Caki2 (cell line): Measurements from ENCODE around the gene SLC25A25. TPM values are rescaled to one million over a fixed set of nuclear protein-coding genes. Genes with fewer than 3 reads are reported as not detected.
"Not testable (repeated sequence)": the region's sequence is repeated elsewhere in the genome, so short reads cannot be mapped to it uniquely, and the experiment has no call there.

Experiments
- DNase-seq: peaks from one replicate; pipeline ENCODE4 v3.0.0-alpha.2; 2015; ENCODE audit warnings: low read depth
- in situ Hi-C: cut with HindIII; loops from 2 replicates; pipeline ENCODE4 v1.10.0; 2016; ENCODE audit warnings: low sequenced_read_pairs, low pct_unique_long_range_greater_than_20kb, mixed read lengths
- total RNA-seq: library from RNA; depleted of rRNA; stranded (reverse); fragments of >200 nt; shearing (Covaris generic); gene quantifications from 2 replicates; pipeline ENCODE4 v1.2.3, GENCODE V29; 2014; ENCODE audit warnings: low replicate concordance; rRNA removed

Gene SLC25A25
- total RNA-seq = 5.0 and 14.5 TPM in 2 replicates

GRCh38 chr9:128067645-128068385 lies at the start of gene SLC25A25:
SLC25A25 (plus strand) TSS chr9:128068232; CDS start chr9:128068320, 88 bp downstream.
- peak; percentile 99 for DNase-seq
- in situ Hi-C loops = no loop called here

DNA sequence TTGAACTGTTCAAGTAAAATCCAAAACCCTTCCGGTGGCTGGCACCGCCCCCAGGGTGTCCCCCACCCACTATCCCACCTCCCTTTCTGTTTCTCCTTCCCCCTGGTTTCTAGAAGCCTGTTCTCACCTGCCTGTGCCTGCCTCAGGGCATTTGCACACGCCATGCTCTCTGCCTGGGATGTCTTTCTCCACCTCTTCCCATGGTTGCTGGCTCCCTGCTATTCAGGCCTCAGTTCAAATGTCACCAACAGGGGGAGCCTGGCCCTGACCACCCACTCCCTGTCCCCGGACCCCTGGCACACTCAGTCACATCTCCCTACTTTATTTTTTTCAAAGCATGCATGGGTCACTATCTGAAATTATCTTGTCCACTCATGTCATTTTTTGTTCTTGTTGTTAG lies 47.3 kb upstream of the SLC25A25 start:
- no peak for DNase-seq
- in situ Hi-C loops = no loop called here

DNA sequence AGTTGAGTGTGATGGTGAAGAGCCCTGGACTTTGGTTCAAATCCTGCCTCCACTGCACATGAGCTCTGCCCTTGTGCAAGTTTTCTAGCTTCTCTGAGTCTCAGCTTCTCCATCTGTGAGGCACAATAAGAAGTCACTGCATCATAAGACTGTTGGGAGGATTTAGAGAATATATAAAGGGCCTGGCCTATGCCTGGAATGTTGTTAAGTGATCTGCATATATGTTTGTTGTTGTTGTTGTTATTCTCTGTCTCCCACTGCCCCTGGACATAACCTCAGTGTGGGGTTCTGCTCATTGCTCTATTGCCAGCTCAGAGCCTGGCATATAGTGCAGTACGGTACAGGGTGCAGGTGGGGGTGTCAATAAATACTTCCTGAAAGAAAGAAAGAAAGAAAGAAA lies 46.9 kb upstream of the SLC25A25 start:
- DNase-seq = no peak
- in situ Hi-C loops = no loop called here

GRCh38 chr9:128022886-128023285 lies 45.1 kb upstream of the SLC25A25 start:
- in situ Hi-C loops = no loop called here
- no peak for DNase-seq

GRCh38 chr9:128023671-128024070 lies 44.4 kb upstream of the SLC25A25 start:
- in situ Hi-C loops = not testable (repeated sequence)
- peak; percentile 61 for DNase-seq

- in situ Hi-C loops = no loop called here
- no peak for DNase-seq
These were observed 43.2 kb upstream of the SLC25A25 start for GRCh38 chr9:128024761-128025308.

GRCh38 chr9:128025736-128026135 lies 42.3 kb upstream of the SLC25A25 start:
- in situ Hi-C loops = no loop called here

DNA sequence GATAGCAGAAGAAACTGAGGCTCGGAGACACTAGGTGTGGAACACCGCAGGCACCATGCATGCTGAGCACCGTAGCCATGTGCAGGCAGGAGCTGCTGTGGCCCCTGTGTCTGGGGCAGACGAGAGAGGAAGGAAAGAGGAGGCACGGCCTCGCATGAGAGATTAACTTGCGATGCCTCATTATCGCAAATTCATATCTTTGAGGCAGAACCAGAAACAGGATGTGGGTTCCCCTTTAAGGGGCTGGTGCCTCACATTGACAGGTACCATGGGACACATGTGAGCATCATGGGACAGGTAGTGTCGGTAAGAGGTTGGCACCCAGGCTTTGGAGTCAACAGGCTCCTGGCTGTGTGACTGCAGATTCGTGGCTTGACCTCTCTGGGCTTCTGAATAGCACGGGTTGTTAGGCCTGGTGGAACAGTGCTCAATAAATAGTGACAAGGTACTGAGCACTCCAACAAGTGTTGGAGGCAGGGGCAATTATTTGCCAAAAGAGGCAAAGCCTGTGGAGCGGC lies 41.7 kb upstream of the SLC25A25 start:
- in situ Hi-C loops = no loop called here
- DNase-seq = no peak

More at GRCh38 chr9:128025736-128026135, 42.3 kb upstream of the SLC25A25 start:
- DNase-seq = no peak

DNA sequence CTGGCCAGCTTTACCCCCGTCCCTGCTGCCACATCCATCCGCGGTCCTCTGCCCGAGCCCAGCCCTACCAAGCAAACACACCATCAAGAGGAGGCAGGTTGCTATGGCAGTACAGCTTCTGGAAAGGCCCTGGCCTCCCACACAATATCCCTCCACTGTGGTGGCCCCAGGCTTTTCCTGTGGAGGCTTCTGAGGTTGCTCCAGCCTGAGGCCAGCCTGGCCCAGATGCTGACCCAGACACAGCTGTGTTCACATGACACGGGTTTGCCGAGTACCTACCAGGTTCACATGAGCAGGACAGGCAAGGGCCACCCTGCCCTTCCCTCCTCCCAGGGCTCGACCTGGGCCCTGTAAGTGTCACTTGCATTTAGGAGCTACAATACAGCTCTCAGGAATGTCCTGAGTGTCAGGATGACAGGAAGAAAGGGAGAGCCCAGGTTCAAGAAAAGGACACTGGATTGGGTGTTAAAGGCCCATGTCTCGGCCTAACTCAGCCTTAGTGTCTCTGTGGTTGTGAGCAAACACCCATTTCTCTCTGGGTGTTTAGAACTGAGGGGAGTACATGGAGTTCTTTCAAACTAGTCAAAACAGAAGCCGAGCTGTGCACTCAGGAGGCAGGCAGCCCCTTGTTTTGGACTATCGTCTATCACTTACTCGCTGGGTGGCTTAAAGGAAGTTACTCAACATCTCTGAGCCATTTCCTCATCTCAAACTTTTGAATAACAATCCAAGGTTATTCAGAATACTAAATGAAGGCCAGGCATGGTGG lies 41.1 kb upstream of the SLC25A25 start:
- in situ Hi-C loops = no loop called here

GRCh38 chr9:128027705-128028104 lies 40.3 kb upstream of the SLC25A25 start:
- no peak for DNase-seq
- in situ Hi-C loops = no loop called here

More for the DNA sequence above, 41.1 kb upstream of the SLC25A25 start:
- DNase-seq = no peak

DNA sequence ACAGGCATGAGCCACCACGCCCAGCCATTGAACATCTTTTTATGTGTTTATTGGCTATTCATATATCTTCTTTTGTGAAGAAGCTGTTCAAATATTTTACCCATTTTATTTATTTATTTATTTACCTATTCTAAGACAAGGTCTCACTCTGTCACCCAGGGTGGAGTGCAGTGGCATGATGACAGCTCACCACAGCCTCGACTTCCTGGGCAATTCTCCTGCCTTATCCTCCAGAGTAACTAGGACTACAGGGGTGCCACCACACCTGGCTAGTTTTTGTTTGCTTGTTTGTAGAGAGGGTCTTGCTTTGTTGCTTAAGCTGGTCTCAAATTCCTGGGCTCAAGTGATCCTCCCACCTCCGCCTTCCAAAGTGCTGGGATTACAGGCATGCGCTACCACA lies 34.4 kb upstream of the SLC25A25 start:
- no peak for DNase-seq
- in situ Hi-C loops = no loop called here

GRCh38 chr9:128034821-128035652 lies 33.0 kb upstream of the SLC25A25 start:
- in situ Hi-C loops = no loop called here
- DNase-seq = peak; percentile 83

GRCh38 chr9:128036522-128036921 lies 31.5 kb upstream of the SLC25A25 start:
- in situ Hi-C loops, DNase-seq: not testable (repeated sequence)

DNA sequence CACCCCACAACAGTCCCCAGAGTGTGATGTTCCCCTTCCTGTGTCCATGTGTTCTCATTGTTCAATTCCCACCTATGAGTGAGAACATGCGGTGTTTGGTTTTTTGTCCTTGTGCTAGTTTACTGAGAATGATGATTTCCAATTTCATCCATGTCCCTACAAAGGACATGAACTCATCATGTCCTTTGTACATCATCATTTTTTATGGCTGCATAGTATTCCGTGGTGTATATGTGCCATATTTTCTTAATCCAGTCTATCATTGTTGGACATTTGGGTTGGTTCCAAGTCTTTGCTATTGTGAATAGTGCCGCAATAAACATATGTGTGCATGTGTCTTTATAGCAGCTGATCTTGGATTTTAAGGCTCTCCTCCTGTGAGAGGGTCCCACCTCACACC lies 27.2 kb upstream of the SLC25A25 start:
- in situ Hi-C loops = not testable (repeated sequence)

GRCh38 chr9:128042043-128042442 lies 26.0 kb upstream of the SLC25A25 start:
- in situ Hi-C loops = no loop called here
- no peak for DNase-seq

More for the DNA sequence above, 27.2 kb upstream of the SLC25A25 start:
- not testable (repeated sequence) for DNase-seq

DNA sequence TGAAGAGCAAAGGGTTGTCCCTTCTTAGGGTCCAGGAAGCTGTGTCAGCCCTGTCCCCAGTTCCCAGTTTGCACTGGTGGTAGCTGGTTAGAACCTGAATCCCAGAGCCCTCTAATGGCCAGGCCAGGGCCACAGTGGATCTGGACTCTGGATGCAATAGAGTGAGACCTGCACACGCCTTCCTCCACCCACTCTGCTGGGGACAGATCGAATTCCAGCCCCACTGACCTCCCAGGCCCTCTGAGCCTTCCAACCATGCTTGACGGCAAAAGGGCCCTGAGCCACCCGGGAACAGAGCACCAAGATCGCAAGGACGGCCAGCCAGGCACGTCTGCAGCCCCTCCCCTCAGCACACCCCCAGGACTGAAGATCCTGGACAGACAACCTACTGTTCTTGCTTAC lies 24.6 kb upstream of the SLC25A25 start:
- DNase-seq = peak; percentile 49
- in situ Hi-C loops = no loop called here

DNA sequence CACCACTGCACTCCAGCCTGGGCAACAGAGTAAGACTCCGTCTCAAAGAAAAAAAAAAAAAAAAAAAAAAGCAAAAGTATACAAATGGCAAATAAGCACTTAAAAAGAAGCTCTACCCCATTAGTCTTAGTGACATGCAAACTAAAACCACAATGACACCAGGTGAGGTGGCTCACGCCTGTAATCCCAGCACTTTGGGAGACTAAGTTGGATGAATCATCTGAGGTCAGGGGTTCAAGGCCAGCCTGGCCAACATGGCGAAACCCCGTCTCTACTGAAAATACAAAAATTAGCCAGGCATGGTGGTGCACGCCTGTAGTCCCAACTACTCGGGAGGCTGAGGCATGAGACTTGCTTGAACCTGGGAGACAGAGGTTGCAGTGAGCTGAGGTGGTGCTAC lies 22.6 kb upstream of the SLC25A25 start:
- DNase-seq, in situ Hi-C loops: not testable (repeated sequence)

DNA sequence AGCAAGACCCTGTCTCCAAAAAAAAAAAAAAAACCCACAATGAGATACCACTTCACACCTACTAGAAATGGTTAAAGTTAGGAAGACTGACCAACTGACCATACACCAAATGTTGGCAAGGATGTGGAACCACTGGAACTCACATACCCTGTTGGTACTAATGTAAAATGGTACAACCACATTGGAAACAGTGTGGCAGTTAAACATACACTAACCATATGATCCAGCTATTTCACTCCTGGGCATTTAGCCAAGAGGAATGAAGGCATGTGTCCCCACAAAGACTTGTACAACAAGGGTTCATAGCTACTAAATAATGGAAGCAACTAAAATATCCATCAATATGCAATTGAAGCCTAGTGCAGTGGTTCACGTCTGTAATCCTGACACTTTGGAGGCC lies 22.2 kb upstream of the SLC25A25 start:
- no peak for DNase-seq
- in situ Hi-C loops = no loop called here
